HEK293 (cell line): Measurements from ENCODE around the gene ZNF569.

Experiments
- CTCF ChIA-PET: fragments of 350-600 bp; formaldehyde crosslinking; extraction: SDS; loops from one replicate; lab custom pipeline; 2021; ENCODE audit warnings: antibody characterized with exemption; lab: Yijun Ruan, JAX
- POLR2A ChIA-PET: fragments of 300-600 bp; formaldehyde crosslinking; extraction: SDS; loops from one replicate; lab custom pipeline; 2020; ENCODE audit warnings: antibody characterized with exemption, inconsistent platforms; lab: Yijun Ruan, JAX
- H3K27ac ChIP-seq: fragments of 200-500 bp; sonication (Bioruptor generic); 2 replicates; pipeline ENCODE4 v1.5.1; 2014; ENCODE audit warnings: low read depth, low read length, control low read depth, inconsistent platforms; ENCODE audit errors: extremely low read depth
- H3K36me3 ChIP-seq, 2 experiments: fragments of 200-500 bp in 1 of 2; sonication (Bioruptor generic) in 1 of 2; 1 replicate in 1 of 2; 2 replicates in 1 of 2; pipeline ENCODE4 v1.5.1; 2014 to 2017; ENCODE audit warnings: inconsistent platforms in 2 of 2, low read length in 2 of 2; ENCODE audit not compliant: control insufficient read depth in 2 of 2, insufficient read depth in 1 of 2
- H3K4me1 ChIP-seq: fragments of 200-500 bp; sonication (Bioruptor generic); 2 replicates; pipeline ENCODE4 v1.5.1; 2014; ENCODE audit warnings: mild to moderate bottlenecking, low read length, inconsistent platforms; ENCODE audit not compliant: control insufficient read depth, insufficient read depth
- H3K4me3 ChIP-seq: 2 replicates; pipeline ENCODE4 v1.5.1; 2011; ENCODE audit warnings: low read depth, mild to moderate bottlenecking, control low read depth, low read length, moderate library complexity
- H3K9me3 ChIP-seq: fragments of 200-500 bp; sonication (Bioruptor generic); 2 replicates; pipeline ENCODE4 v1.5.1; 2014; ENCODE audit warnings: low read depth, low read length, inconsistent platforms; ENCODE audit not compliant: control insufficient read depth, insufficient read depth
- AEBP2 ChIP-seq: fragments of 450-650 bp; formaldehyde crosslinking; IDR thresholded peaks from 2 replicates; pipeline ENCODE4 v1.5.1; 2016; ENCODE audit warnings: missing biosample characterization, missing genetic modification characterization, borderline replicate concordance
- BCL11A ChIP-seq: fragments of 450-650 bp; formaldehyde crosslinking; IDR thresholded peaks from 2 replicates; pipeline ENCODE4 v1.5.1; 2016; ENCODE audit warnings: low read depth, missing biosample characterization, missing genetic modification characterization
- EGR2 ChIP-seq: fragments of 450-650 bp; formaldehyde crosslinking; IDR thresholded peaks from 2 replicates; pipeline ENCODE4 v1.5.1; 2016; ENCODE audit warnings: low read depth, missing biosample characterization, missing genetic modification characterization
- MZF1 ChIP-seq: fragments of 450-650 bp; formaldehyde crosslinking; IDR thresholded peaks from 2 replicates; pipeline ENCODE4 v1.5.1; 2017; ENCODE audit warnings: missing biosample characterization, missing genetic modification characterization, borderline replicate concordance
- OSR2 ChIP-seq: fragments of 450-650 bp; formaldehyde crosslinking; IDR thresholded peaks from 2 replicates; pipeline ENCODE4 v1.5.1; 2016; ENCODE audit warnings: missing biosample characterization, missing genetic modification characterization
- REST ChIP-seq: fragments of 450-650 bp; formaldehyde crosslinking; IDR thresholded peaks from 2 replicates; pipeline ENCODE4 v1.5.1; 2016; ENCODE audit warnings: missing biosample characterization, missing genetic modification characterization
- TCF7L2 ChIP-seq: IDR thresholded peaks from 2 replicates; pipeline ENCODE4 v1.6.1; 2011; ENCODE audit warnings: low read depth, mild to moderate bottlenecking, inconsistent platforms, low read length, moderate library complexity, borderline replicate concordance
- YY1 ChIP-seq: fragments of 450-650 bp; formaldehyde crosslinking; IDR thresholded peaks from 2 replicates; pipeline ENCODE4 v1.5.1; 2018; ENCODE audit warnings: missing biosample characterization, missing genetic modification characterization
- YY2 ChIP-seq: fragments of 450-650 bp; formaldehyde crosslinking; IDR thresholded peaks from 2 replicates; pipeline ENCODE4 v1.5.1; 2016; ENCODE audit warnings: missing biosample characterization, missing genetic modification characterization
- ZBTB21 ChIP-seq: fragments of 450-650 bp; formaldehyde crosslinking; IDR thresholded peaks from 2 replicates; pipeline ENCODE4 v1.5.1; 2017; ENCODE audit warnings: missing biosample characterization, missing genetic modification characterization
- ZBTB6 ChIP-seq: fragments of 450-650 bp; formaldehyde crosslinking; IDR thresholded peaks from 2 replicates; pipeline ENCODE4 v1.5.1; 2017; ENCODE audit warnings: missing biosample characterization, missing genetic modification characterization
- ZFP3 ChIP-seq: fragments of 450-650 bp; formaldehyde crosslinking; IDR thresholded peaks from 2 replicates; pipeline ENCODE4 v1.5.1; 2016; ENCODE audit warnings: low read depth, missing biosample characterization, missing genetic modification characterization
- ZFP69B ChIP-seq: fragments of 450-650 bp; formaldehyde crosslinking; IDR thresholded peaks from 2 replicates; pipeline ENCODE4 v1.5.1; 2016; ENCODE audit warnings: missing biosample characterization, missing genetic modification characterization
- ZNF112 ChIP-seq: fragments of 450-650 bp; formaldehyde crosslinking; IDR thresholded peaks from 2 replicates; pipeline ENCODE4 v1.5.0; 2017; ENCODE audit warnings: missing biosample characterization, missing genetic modification characterization
- ZNF114 ChIP-seq: fragments of 450-650 bp; formaldehyde crosslinking; IDR thresholded peaks from 2 replicates; pipeline ENCODE4 v1.5.0; 2017; ENCODE audit warnings: missing biosample characterization, missing genetic modification characterization
- ZNF138 ChIP-seq: fragments of 450-650 bp; formaldehyde crosslinking; IDR thresholded peaks from 2 replicates; pipeline ENCODE4 v1.5.1; 2016; ENCODE audit warnings: missing biosample characterization, missing genetic modification characterization, borderline replicate concordance
- ZNF174 ChIP-seq: fragments of 450-650 bp; formaldehyde crosslinking; IDR thresholded peaks from 2 replicates; pipeline ENCODE4 v1.5.0; 2017; ENCODE audit warnings: missing biosample characterization, mild to moderate bottlenecking, missing genetic modification characterization
- ZNF184 ChIP-seq: fragments of 450-650 bp; IDR thresholded peaks from 2 replicates; pipeline ENCODE4 v1.5.1; 2018; ENCODE audit warnings: missing biosample characterization, mild to moderate bottlenecking, missing genetic modification characterization
- ZNF211 ChIP-seq: fragments of 450-650 bp; formaldehyde crosslinking; IDR thresholded peaks from 2 replicates; pipeline ENCODE4 v1.5.1; 2016; ENCODE audit warnings: low read depth, missing biosample characterization, missing genetic modification characterization
- ZNF37A ChIP-seq: fragments of 450-650 bp; IDR thresholded peaks from 2 replicates; pipeline ENCODE4 v1.5.1; 2018; ENCODE audit warnings: missing biosample characterization, missing genetic modification characterization
- ZNF416 ChIP-seq: fragments of 450-650 bp; formaldehyde crosslinking; IDR thresholded peaks from 2 replicates; pipeline ENCODE4 v1.5.1; 2016; ENCODE audit warnings: missing biosample characterization, missing genetic modification characterization
- ZNF433 ChIP-seq: fragments of 450-650 bp; formaldehyde crosslinking; IDR thresholded peaks from 2 replicates; pipeline ENCODE4 v1.5.1; 2016; ENCODE audit warnings: missing biosample characterization, missing genetic modification characterization, low read depth
- ZNF449 ChIP-seq: fragments of 450-650 bp; formaldehyde crosslinking; IDR thresholded peaks from 2 replicates; pipeline ENCODE4 v1.5.1; 2017; ENCODE audit warnings: missing biosample characterization, mild to moderate bottlenecking, missing genetic modification characterization, moderate library complexity
- ZNF610 ChIP-seq: fragments of 450-650 bp; formaldehyde crosslinking; IDR thresholded peaks from 2 replicates; pipeline ENCODE4 v1.5.1; 2016; ENCODE audit warnings: missing biosample characterization, missing genetic modification characterization, borderline replicate concordance
- ZNF624 ChIP-seq: fragments of 450-650 bp; formaldehyde crosslinking; IDR thresholded peaks from 2 replicates; pipeline ENCODE4 v1.5.1; 2017; ENCODE audit warnings: missing biosample characterization, missing genetic modification characterization
- ZNF677 ChIP-seq: fragments of 450-650 bp; IDR thresholded peaks from 2 replicates; pipeline ENCODE4 v1.5.0; 2018; ENCODE audit warnings: missing biosample characterization, mild to moderate bottlenecking, missing genetic modification characterization, moderate library complexity
- ZSCAN30 ChIP-seq: fragments of 450-650 bp; IDR thresholded peaks from 2 replicates; pipeline ENCODE4 v1.5.1; 2018; ENCODE audit warnings: missing biosample characterization, mild to moderate bottlenecking, missing genetic modification characterization, moderate library complexity
- ZSCAN4 ChIP-seq: fragments of 450-650 bp; formaldehyde crosslinking; IDR thresholded peaks from 2 replicates; pipeline ENCODE4 v1.5.1; 2017; ENCODE audit warnings: missing biosample characterization, missing genetic modification characterization

The ZNF569 gene

GRCh38 chr19:37506387-37507166 lies 39.3 kb upstream of the ZNF569 start, which contains the start of gene ZNF793 (continued):
- no peak for TF ChIP-seq ZNF211 (tag by site-specific recombination)
- TF ChIP-seq ZSCAN30, result peak; percentile 89
- no peak for TF ChIP-seq ZNF138
- peak; percentile 74; the same call in 1 of the 2 replicates for TF ChIP-seq ZNF624 (tag by site-specific recombination)
- TF ChIP-seq ZFP3 (tag by site-specific recombination), result no peak; the same call in 1 of the 2 replicates
- peak; percentile 88 for TF ChIP-seq ZNF610 (tag by site-specific recombination)
- peak; percentile 90 for TF ChIP-seq EGR2 (tag by site-specific recombination)
- peak; percentile 15 for TF ChIP-seq MZF1
- 0 out of 2 replicates have a peak, but pooled peaks have one; percentile 81 for TF ChIP-seq REST (tag by site-specific recombination)
- peak; percentile 72 for TF ChIP-seq ZFP69B (tag by site-specific recombination)
- TF ChIP-seq YY2 (tag by site-specific recombination), result peak; percentile 100
- no peak for TF ChIP-seq ZNF677 (tag by site-specific recombination)
- no peak for TF ChIP-seq ZNF37A (tag by site-specific recombination)
- peak; percentile 100 for TF ChIP-seq YY1
- no peak for TF ChIP-seq AEBP2 (tag by site-specific recombination)
- peak; percentile 56; the same call in 1 of the 2 replicates for TF ChIP-seq ZNF416
- peak; percentile 39; the same call in 1 of the 2 replicates for TF ChIP-seq ZNF449

- peak overlapping the region; percentile 53 for H3K4me3 ChIP-seq
- H3K36me3 ChIP-seq, result peaks cover 24 to 26% of the 10 kb centered on the region in 2 experiments
- ChIA-PET CTCF (no interaction called here), POLR2A (interaction anchor here (0.5 to 2.8 kb wide), 20 partner anchors 8 to 933 kb away, joined by 3 to 29 read pairs (median 4); partner anchors contain the start of genes SIPA1L3, ZFP30, ZNF420 and ZNF527)
- H3K9me3 ChIP-seq, result peaks cover 2% of the 10 kb centered on the region; the same call in 1 of the 2 replicates
- peak overlapping the region; percentile 68 for H3K27ac ChIP-seq
- H3K4me1 ChIP-seq, result no peaks in the 10 kb centered on the region
- TF ChIP-seq ZNF433 (tag by site-specific recombination) (no peak), ZNF114 (tag by site-specific recombination) (no peak), MZF1 (0 out of 2 replicates have a peak, but pooled peaks have one; percentile 7), OSR2 (tag by site-specific recombination) (no peak), ZNF184 (tag by site-specific recombination) (no peak), ZNF112 (no peak), ZBTB21 (tag by site-specific recombination) (no peak; the same call in 1 of the 2 replicates), YY1 (no peak), ZNF174 (tag by site-specific recombination) (no peak), BCL11A (no peak), ZBTB6 (tag by site-specific recombination) (no peak), ZSCAN4 (no peak), EGR2 (tag by site-specific recombination) (no peak), TCF7L2 (no peak)
Observed at GRCh38 chr19:37505958-37506386, 38.7 kb upstream of the ZNF569 start.
